Epithelial cell of esophagus (primary cell): ENCODE results near the gene SH3BP2.

Source experiments
- DNase-seq: peaks from one replicate; pipeline ENCODE4 v3.0.0; 2010; ENCODE audit warnings: low read depth
- H3K4me3 ChIP-seq: 2 replicates; pipeline ENCODE4 v1.5.1; 2011; ENCODE audit warnings: mild to moderate bottlenecking, low read length, control low read depth
- TF ChIP-seq, protein P1 (sequence below): IDR thresholded peaks from 2 replicates; pipeline ENCODE4 v1.5.1; 2011; ENCODE audit warnings: low read depth, mild to moderate bottlenecking, low read length, control low read depth, inconsistent platforms; ENCODE audit not compliant: insufficient read depth; ENCODE audit errors: missing control alignments

Gene SH3BP2

DNA sequence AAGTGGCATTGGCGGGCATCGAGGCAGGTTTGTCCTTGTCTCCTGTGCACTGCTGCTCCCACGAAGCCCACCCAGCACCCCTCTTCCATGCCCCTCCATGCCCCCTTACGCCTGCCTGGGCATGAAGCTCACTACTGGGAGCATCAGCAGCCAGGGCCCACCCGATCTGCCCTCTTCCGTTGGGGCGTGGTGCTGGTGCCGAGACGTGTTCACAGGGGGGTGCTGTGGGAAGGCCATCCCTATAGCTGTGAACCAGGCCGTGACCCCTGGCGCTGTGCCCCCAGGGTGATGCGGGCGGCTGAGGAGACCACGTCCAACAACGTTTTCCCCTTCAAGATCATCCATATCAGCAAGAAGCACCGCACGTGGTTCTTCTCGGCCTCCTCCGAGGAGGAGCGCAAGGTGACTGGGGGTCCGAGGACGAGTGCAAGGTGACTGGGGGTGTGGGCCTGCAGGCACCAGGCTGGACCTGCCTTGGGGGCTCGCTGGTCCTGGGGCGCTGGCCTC, 31.5 kb downstream of the SH3BP2 start:
- no peak overlapping the region for H3K4me3 ChIP-seq
- TF ChIP-seq, protein P1, sequence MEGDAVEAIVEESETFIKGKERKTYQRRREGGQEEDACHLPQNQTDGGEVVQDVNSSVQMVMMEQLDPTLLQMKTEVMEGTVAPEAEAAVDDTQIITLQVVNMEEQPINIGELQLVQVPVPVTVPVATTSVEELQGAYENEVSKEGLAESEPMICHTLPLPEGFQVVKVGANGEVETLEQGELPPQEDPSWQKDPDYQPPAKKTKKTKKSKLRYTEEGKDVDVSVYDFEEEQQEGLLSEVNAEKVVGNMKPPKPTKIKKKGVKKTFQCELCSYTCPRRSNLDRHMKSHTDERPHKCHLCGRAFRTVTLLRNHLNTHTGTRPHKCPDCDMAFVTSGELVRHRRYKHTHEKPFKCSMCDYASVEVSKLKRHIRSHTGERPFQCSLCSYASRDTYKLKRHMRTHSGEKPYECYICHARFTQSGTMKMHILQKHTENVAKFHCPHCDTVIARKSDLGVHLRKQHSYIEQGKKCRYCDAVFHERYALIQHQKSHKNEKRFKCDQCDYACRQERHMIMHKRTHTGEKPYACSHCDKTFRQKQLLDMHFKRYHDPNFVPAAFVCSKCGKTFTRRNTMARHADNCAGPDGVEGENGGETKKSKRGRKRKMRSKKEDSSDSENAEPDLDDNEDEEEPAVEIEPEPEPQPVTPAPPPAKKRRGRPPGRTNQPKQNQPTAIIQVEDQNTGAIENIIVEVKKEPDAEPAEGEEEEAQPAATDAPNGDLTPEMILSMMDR = no peak
- no peak for DNase-seq

DNA sequence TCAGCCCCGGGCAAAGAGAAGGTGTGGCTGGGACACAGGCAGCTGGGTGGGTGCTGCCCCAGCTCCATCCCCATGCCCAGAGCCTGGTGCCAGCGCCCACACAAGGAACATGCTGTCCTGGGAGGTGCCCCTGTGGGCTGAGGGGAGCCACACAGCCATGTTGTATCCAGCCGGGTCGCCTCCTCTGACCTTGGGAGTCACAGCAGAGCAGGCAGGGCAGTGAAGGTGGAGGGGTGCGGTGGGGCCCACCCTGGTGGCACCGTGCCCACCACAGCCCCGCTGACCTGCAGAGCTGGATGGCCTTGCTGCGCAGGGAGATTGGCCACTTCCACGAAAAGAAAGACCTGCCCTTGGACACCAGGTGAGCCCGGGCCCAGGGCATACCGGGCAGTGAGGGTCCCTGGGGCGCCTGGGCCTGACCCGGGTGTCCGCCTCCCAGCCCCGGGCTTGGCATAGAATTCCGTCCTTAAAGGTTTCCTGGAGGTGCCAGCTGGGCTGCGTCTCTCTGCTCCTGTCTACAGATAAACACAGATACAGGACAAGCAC, 32.0 kb downstream of the SH3BP2 start:
- no peak for DNase-seq
- TF ChIP-seq, protein P1 = no peak

DNA sequence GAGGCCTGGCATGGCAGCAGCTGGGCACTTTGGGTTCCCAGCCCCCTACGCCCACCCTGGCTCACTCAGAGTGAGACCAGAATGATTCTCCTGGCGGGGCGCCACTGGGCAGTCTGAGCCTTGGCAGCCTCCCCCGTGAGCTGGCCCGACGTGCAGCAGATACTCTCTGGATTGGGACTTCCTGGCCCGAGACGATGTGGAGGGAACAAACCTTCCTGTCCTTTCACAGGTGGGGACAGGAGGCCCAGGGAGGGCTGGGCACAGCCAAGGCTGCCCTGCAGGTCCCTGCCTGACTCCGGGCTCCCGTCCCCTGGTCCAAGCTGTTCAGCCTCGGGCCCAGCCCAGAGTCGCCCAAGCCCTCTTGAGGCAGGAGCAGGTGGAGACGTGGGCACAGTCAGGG, 32.9 kb downstream of the SH3BP2 start:
- H3K4me3 ChIP-seq = no peak overlapping the region
- DNase-seq = no peak
- TF ChIP-seq, protein P1 = no peak

More for the DNA sequence above, 32.0 kb downstream of the SH3BP2 start:
- no peak overlapping the region for H3K4me3 ChIP-seq

DNA sequence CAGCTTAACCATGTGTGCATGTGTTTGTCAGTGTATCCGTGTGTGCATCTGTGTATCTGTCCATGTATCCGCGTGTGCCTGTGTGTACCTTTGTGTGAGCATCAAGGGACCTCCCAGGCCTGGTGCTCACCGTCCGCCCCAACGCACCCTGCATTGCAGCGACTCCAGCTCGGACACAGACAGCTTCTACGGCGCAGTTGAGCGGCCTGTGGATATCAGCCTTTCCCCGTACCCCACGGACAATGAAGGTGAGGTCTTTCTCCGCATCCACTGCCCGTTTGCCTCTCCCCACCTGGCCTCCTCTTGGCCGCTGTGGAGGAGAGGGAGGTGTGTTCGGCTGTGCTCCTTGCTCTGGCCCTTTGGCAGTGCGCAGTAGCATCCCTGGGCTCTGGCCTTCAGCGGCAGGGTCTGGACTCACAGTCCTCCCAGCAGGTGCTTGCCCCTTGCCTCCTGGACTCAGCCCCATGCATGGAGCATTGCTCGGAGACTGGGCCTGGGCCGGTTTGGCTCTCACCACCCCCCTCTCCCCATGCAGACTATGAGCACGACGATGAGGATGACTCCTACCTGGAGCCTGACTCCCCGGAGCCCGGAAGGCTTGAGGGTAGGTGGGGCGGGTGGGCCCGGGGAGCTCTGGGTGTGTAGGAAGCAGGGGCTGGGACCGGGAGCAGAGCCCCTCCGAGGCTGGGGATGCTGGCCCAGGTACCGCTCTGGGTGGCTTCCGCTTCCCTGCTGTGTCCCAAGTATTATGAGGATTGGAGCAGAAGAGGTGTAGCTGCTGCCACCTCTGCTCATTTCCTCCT, 34.4 kb downstream of the SH3BP2 start:
- no peak overlapping the region for H3K4me3 ChIP-seq
- TF ChIP-seq, protein P1 = no peak
- DNase-seq = no peak

DNA sequence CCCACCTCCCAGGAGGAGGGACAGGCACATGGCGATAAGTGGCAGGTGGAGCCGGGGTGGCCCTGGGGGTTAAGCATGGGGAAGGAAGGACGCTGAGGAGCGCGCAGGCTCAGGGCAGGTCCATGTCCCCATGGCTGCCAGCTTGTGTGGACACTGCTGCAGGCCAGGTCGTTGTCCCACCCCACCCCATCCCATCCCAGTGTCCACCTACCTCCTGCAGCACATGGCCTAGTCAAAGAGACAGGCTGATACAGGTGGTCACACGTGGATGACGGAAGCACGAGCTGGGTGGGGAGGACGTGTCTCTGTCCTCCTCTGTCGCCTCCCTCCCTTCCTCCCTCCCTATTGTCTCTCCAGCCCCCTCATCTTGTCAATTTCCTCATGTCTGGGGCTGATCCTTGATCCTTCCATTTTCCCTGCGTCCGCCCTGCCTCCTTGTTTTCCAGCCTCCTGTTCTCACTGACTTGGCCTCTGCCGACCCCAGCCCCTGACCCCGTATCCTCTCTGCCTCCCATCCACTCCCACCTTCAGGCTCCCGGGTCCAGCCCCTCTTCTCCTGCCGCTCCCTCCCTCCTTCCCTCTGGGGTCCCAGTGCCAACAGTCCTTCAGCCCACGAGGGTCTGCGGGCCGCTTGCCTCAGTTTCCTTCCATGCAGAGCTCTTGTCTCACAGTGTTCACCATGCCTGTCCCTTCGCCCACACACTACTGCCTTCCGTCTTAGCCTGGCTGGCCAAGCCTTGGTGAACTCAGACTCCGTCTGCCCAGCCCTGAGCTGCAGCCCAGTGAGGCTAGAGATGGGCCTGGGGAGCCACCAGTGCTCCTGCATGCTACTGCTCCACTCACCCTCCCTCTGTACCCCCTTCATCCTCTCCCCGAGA, 35.2 kb downstream of the SH3BP2 start:
- H3K4me3 ChIP-seq = no peak overlapping the region
- TF ChIP-seq, protein P1 = no peak
- DNase-seq = no peak

DNA sequence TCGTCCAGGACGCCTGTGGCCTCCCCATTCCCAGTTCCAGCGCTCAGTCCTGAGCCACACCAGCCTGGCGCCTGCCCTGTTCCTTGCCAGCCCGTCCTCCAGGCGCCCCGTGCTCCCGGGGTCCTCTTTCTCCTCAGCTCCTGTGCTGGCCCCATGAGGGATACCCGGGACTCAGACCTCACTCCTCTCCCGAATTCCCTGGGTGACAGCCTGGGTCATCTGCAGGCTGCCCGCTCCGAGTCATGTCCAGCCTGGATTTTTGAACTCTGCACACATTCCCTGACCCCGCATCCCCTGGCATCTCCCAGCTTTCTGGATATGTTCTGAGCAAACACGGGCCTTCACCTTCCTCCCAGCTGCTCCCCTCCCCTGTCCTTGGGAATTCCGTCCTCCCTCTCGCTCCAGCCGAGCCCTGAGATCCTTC, 35.9 kb downstream of the SH3BP2 start:
- no peak for DNase-seq
- TF ChIP-seq, protein P1 = no peak
- no peak overlapping the region for H3K4me3 ChIP-seq
